KOPT-K1 (cell line): ENCODE data around the gene FKBP10.

Source experiments
- H3K27ac ChIP-seq: fragments of 200-600 bp; sonication (generic); 2 replicates; pipeline ENCODE4 v1.5.1; 2016; ENCODE audit warnings: antibody characterized with exemption, mild to moderate bottlenecking, low read depth, low read length; ENCODE audit not compliant: poor library complexity, severe bottlenecking
- H3K36me3 ChIP-seq: fragments of 200-600 bp; sonication (generic); 2 replicates; pipeline ENCODE4 v1.5.1; 2017; ENCODE audit warnings: antibody characterized with exemption, mild to moderate bottlenecking, low read length, moderate library complexity; ENCODE audit not compliant: insufficient read depth
- H3K9me3 ChIP-seq: fragments of 200-600 bp; sonication (generic); 2 replicates; pipeline ENCODE4 v1.5.1; 2017; ENCODE audit warnings: antibody characterized with exemption, low read length, mild to moderate bottlenecking; ENCODE audit not compliant: insufficient read depth, poor library complexity, severe bottlenecking

Gene FKBP10

DNA sequence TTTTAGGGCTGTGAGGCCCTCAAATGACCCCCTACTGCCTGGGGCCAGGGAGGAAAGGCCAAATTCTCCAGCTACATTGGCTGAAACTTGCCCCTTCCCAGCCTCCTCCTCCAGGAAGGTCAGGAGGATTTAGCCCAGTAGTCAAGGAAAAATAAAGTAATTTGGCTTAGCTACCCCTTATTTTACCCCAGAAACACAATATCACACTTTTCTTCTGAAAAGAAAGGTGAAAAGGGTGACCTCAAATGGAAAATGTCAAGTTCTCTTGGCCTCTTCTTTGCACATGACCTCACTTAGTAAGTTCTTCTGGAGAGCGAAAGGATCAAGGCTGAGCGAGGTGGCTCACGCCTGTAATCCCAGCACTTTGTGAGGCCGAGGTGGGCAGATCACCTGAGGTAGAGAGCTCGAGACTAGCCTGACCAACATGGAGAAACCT, 18.2 kb upstream of the FKBP10 start:
- H3K27ac ChIP-seq: no peak overlapping the region
- no peaks in the 10 kb centered on the region for H3K9me3 ChIP-seq
- no peaks in the 10 kb centered on the region for H3K36me3 ChIP-seq

DNA sequence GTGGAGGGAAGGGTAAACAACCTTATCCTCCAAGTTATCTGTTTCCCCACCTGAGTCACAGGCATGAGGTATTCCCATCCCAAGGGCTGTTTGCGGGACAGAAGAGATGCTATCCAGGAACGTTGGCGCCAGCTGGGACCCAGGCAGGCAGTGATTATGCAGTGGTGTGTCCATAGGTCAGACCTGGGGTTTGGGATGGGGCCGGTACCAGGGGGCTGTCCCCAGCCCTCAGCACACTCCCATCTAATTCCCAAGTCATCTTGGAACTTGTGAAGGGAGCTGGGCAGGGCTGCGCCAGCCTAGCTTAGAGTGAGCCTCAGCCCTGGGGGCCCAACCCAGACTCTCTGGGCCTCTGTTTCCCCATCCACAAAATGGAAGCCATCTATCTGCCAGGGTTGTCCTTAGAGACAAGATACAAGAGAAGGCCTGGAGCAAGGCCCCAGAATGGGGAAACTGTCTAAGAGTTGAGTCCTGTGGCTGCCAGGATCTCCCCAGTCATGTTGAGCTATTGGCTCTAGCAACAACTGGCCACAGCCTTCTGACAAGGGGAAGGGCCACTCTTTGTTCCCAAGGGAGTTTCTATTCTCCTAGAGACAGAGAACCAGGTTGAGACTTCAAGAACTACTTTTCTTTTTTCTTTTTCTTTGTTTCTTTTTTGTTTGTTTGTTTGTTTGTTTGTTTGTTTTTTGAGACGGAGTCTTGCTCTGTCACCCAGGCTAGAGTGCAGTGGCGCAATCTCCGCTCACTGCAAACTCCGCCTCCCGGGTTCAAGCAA, 16.5 kb upstream of the FKBP10 start:
- Histone ChIP-seq H3K9me3 (no peaks in the 10 kb centered on the region), H3K36me3 (no peaks in the 10 kb centered on the region), H3K27ac (no peak overlapping the region)

DNA sequence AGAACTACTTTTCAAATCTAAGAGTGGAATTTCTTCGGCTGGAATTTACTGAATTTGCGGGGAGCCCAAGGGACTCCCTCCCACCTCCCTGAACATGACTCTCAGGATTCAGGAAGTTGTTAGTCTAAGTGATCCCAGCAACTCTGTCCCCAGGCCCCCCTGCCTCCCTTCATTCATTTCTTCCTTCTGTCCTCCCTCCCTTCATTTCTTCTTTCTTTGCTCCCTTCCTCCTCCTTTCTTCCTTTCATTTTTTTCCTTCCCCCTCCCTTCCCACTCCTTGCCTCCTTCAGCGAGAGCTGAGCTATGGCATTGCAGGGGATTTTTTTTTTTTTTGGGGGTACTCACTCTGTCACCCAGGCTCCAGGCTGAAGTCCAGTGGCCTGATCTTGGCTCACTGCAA, 15.4 kb upstream of the FKBP10 start:
- no peaks in the 10 kb centered on the region for H3K9me3 ChIP-seq
- no peaks in the 10 kb centered on the region for H3K36me3 ChIP-seq
- H3K27ac ChIP-seq: no peak overlapping the region

DNA sequence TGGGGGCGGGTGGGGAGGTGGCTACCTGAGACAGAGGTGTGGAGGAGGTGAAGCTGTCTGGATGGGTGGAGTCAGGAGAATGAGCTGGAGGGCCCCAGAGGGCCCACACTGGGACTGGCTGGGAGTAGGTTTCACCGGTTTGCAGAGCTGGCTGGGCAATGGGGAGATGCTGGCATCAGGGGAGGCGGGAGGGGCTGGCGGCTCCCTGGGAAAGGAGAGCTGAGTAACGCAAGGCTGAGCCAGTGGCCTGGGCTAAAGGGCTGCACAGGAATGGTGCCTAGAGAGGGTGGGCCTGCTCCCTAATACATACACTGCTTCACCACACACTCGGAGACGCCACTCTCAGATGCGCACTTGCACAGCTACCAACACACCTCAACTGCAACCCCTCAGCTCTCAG, 13.4 kb upstream of the FKBP10 start:
- Histone ChIP-seq H3K36me3 (no peaks in the 10 kb centered on the region), H3K27ac (no peak overlapping the region), H3K9me3 (no peaks in the 10 kb centered on the region)

DNA sequence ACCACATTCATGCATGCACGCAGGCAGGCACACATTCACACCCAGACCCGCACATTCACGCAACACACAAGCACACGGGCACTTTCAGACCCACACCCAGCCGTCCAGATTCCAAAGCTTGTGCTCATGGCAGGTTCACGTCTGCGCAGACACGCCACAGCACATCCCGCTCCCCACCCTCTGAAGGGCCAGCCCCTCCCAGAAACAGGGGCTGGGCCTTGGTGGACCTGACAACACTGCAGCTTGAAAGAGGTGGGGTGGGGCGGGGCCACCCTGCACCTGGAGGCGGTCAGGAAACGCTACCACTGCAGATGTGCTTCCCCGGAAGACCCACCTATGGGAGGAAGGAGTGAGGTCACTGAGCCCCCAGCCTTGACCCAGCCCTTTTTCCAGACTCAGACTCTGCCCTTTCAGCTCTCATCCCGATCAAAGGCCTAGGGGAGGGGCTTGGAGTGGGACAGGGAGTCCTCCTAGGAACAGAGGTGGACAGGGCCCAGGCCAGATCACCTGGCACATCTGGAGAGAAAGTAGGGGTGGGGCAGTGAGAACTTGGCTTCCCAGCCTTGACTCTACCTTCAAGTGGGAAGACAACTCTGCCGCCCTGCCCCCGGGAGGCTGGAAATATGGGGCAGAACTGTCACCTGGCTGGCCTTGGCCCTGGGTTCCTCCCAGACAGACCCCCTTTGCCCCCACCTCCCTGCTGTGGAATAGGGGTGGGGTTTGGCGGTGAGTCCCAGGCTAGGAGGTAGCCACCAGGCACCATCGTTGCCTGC, 12.0 kb upstream of the FKBP10 start:
- H3K9me3 ChIP-seq: no peaks in the 10 kb centered on the region
- no peaks in the 10 kb centered on the region for H3K36me3 ChIP-seq
- no peak overlapping the region for H3K27ac ChIP-seq

DNA sequence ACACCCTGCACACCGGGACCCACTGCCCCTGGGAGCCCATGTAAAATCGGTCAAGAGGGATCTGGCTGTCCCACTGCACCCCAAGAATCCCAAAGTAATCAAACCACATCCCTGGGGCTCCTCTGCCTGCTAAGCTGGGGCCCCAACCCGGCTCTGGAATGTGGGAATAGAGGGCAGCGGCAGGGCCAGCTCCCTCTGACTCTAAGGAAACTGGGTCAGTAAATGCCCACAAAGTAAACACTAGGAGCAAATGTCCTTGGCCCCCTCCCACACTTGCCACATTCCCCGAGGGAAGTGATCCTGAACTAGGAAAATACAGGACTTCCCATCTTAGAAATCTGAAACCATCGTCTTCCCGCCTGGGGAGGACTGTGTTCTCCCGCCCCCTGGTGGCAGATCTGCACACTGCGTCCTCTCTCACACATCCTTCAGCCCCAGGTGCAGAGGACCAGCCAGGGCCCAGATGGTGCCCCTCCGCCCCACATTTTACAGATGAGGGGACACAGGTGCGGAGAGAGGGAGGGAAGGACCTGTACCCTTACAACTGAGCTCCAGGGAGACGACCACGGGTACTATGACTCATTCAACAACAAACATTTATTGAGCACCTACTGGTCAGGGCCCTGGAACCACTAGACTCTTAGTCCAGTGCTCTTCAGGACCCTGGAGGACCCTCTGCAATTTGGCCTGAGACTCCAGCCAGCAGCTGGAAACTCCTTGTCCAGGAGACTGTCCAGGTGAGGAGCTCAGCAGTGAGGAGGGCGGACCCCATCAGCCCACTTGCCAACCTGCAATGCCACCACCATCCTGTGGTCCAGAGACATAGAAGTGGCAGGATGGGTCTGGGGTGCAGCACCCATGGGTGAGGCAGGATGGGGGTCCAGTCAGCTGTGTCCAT, 11.2 kb upstream of the FKBP10 start:
- Histone ChIP-seq H3K27ac (no peak overlapping the region), H3K36me3 (no peaks in the 10 kb centered on the region), H3K9me3 (no peaks in the 10 kb centered on the region)

DNA sequence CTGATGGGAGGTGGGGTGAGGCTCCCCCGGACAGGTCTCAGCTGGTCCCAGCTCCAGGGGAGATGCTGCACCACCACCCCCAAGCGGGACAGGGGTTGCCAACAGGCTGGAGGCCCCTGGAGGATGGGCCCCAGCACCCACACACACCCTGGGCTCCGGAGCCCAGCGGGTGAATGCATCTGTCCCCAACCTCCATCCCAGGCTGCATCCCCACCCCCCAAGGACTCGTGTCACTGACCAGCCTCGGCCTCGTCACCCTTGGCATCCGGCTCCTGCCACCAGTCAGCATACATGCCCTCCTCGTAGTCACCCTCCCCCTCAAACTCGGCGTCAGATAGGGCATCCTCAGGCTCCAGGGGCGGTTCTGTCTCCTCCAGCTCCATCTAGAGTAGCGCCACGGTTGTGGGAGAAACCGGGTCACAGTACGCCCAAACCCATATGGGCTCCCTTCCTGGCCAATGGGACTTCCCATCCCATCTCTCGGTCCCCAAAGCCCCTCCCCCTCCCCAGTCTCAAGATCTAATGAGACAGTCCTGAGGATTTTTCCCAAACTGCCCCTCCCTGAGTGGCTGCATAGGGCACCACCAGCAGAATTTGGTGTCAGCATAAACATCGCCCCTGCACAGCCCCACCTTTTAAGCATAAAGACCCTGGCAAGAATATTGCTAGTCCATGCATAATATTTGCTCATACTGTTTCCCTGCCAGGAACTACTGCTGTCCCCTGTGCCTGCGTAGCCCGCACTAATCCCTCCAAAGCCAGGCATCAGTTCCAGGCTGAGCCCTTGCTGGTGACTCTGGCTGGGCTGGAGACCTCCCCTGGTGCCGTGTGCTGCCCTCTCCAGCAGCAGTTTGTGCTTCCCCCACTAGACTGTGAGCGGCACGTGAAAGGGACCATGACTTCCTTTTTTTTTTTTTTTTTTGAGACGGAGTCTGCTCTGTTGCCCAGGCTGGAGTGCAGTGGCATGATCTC, 9.5 kb upstream of the FKBP10 start:
- H3K9me3 ChIP-seq: no peaks in the 10 kb centered on the region
- H3K27ac ChIP-seq: no peak overlapping the region
- no peaks in the 10 kb centered on the region for H3K36me3 ChIP-seq

DNA sequence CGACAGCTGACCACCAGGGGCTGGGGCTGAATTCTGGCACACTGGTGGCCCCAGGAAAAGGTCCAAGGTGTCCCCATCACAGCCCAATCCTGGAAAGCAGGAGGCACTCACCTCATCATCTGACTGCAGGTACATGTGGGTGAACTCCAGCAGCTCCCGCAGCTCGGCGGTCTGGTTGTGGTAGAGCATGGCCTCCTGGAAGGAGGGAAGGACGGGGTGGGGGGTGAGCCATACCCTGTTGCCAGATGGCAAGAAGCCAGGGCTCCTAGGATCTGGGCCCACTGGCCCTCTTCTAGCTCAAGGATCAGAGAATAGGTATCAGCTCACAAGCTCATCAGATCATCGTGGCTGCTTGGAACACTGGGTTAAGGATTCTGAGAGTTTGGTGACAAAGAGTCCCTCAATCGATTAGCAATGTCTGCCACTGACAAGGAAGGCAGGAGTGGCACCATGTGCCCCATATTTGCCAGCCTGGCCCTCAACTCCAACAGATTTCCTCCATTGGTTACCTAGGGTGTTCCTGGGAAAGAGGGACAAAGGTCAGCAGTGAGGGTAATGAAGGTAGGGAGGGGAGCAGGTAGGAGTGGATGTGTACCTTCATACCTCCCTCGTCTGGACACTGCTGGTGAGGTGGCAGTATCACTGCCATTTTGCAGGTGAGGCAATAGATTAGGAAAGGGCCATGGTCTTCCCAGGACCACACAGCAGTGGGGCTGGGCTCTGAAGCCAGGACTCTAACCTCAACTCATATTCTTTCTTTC, 5.9 kb upstream of the FKBP10 start:
- H3K9me3 ChIP-seq: no peaks in the 10 kb centered on the region
- H3K36me3 ChIP-seq: no peaks in the 10 kb centered on the region
- H3K27ac ChIP-seq: no peak overlapping the region

DNA sequence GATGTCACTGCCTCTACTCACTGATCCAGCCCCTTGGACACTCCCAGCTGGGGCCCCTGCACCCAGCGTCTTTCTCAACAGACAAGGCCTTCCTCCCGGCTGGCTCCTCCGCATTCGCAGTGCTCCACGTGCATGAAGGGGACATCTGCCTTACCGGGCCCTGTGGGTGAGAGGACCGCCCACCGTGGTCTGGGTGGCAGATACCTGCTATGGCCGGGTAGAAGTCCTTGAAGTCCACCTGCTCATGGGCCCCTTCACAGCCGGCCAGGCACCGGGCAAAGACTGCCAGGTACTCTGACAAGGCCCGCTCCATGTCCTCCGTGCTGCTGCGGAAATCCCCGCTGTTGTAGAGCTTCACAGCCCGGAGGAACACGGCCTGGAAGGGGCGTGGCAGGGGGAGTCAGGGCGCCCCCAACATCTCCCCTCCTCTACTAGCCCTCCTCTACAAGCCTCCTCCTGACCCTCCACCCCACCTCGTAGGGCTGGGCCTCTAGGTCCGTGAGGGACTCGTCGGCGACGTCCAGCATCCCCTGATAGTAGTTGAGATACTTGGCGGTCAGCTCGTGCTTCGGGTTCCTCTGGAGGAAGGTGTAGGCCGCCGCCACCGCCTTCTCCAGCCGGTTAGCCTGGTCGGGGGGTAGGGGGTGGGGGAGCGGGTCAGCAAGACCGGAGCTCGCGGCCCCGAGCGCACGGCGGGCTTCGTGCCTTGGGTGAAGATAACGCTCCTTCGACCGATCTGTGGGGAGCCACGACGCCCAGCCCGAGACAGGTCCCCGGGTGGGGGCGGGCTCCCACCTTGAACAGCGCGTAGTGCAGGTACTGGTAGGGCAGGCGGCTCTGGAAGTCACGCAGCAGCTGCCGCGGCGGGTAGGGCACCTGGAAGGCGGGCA, 1.9 kb upstream of the FKBP10 start:
- Histone ChIP-seq H3K27ac (peak overlapping the region; percentile 45), H3K36me3 (no peaks in the 10 kb centered on the region), H3K9me3 (no peaks in the 10 kb centered on the region)

DNA sequence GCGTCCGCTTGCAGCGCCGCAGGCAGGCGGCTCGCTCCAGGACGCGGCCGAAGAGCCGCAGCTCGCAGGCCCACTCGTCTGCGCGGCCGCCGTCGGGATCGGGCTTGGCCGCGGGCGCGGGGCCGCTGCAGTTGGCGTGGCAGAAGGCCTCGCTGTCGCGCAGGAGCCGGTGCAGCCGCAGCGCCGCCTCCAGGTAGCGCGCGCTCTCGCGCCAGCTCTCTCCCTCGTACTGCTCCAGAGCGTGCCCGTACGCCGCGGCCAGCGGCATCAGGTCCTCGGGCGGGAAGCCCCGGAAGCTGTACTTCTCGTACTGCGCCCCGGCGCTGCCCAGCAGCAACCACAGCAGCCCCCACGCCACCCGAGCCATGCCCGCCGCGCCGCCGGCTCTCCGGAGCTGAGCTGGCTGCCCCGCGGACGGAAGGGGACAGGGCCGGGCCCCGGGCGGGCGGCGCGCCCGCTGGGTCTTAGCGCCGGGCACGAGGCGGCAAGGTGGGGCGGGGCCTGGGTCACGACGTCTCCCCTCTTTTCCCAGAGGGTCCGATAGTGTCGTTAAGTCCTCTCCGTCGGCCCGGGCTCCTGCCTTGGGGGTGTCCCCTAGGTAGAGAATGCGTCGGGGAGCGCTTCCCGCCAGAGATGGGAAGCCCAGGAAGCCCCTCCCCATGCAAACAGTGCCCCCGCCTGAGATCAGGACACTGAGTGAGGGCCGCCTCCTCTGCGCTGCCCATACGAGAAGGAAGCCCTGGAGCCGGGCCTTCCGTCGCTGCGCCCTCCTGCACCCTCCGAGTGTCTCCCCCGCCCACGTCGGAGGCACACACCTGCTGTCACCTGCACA, 1.0 kb upstream of the FKBP10 start, which contains the start of gene P3H4:
P3H4 (minus strand) TSS at position 401 of the 832 bp plus-strand sequence; CDS start at position 367, 34 bp downstream.
- Histone ChIP-seq H3K27ac (peak within 1 kb of the TSS; percentile 45), H3K9me3 (no peaks in the 10 kb centered on the region), H3K36me3 (no peaks in the 10 kb centered on the region)

DNA sequence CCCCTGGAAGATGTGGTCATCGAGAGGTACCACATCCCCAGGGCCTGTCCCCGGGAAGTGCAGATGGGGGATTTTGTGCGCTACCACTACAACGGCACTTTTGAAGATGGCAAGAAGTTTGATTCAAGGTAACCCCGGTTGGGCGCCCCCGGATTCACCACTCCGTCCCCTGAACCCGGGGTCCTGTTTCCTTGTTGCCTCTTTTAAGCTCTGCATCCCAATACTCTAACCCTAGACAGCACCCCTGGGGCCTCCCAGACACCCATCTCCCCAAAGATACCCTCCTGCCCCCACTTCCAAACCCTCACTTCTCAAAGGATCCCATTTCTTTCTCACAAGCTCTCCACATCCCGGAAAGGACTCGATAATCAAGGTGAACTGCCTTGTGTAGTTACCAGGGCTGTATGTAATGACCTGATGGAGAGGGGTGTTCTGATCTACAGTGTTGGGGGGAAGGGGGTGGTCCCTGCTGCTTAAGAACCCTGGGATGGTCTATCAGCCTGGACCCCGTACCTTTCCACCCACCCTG, 412 bp downstream of the FKBP10 start:
- Histone ChIP-seq H3K27ac (no peak overlapping the region), H3K9me3 (no peaks in the 10 kb centered on the region), H3K36me3 (no peaks in the 10 kb centered on the region)

DNA sequence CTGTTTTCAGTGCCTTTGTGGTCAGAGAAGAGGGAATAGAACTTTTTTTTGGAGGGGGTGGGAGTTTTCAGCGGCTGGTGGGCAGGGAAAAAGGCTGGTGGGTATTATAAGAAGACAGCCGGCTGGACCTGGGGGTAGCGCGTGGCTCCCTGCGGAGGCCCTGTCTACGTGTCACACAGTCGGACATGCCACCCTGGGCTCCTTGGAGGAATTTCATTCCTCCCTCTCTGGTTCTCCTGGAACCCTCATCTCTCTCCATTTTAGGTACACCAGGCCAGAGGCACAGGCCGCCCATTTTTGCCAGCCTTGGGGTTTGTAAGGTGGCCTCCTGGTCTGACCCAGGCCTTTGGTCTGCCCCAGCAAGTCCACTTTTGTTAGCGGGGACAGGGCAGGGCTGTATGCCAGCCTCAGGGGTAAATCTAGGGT, 908 bp downstream of the FKBP10 start:
- no peaks in the 10 kb centered on the region for H3K36me3 ChIP-seq

More for the DNA sequence above, 908 bp downstream of the FKBP10 start:
- Histone ChIP-seq H3K9me3 (no peaks in the 10 kb centered on the region), H3K27ac (no peak overlapping the region)
